Measurements from ENCODE around the gene HSFX1.

DNA sequence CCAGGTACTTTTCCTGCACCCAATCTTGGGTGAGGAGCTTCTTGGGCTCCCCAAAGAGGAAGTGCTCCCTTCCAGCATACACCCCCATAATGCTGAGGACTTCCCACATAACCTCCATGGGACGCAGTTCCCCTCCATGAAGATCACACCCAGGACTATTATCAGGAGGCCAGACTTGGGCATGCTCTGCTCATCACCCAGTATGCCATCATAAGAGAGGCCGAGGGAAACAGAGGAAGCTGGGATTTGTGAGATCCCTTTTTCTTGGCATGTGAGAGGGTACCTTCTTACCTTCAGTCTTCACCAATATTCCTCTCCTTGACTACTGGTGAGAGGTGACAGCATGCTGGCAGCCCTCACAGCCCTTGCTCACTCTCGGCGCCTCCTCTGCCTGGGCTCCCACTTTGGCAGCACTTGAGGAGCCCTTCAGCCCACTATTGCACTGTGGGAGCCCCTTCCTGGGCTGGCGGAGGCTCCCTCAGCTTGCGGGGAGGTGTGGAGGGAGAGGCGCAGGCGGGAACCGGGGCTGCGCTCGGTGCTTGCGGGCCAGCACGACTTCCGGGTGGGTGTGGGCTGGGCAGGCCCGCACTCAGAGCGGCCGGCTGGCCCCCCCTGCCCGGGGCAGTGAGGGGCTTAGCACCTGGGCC lies 15.7 kb upstream of the HSFX1 start:
- TF ChIP-seq, protein P1, sequence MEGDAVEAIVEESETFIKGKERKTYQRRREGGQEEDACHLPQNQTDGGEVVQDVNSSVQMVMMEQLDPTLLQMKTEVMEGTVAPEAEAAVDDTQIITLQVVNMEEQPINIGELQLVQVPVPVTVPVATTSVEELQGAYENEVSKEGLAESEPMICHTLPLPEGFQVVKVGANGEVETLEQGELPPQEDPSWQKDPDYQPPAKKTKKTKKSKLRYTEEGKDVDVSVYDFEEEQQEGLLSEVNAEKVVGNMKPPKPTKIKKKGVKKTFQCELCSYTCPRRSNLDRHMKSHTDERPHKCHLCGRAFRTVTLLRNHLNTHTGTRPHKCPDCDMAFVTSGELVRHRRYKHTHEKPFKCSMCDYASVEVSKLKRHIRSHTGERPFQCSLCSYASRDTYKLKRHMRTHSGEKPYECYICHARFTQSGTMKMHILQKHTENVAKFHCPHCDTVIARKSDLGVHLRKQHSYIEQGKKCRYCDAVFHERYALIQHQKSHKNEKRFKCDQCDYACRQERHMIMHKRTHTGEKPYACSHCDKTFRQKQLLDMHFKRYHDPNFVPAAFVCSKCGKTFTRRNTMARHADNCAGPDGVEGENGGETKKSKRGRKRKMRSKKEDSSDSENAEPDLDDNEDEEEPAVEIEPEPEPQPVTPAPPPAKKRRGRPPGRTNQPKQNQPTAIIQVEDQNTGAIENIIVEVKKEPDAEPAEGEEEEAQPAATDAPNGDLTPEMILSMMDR (IDR thresholded peaks at IDR 0.05; ENCODE audit: low read length): no peak
- TF ChIP-seq EZH2phosphoT487 (IDR thresholded peaks at IDR 0.05; ENCODE audit: low read length): no peak
